NT2/D1 (cell line): ENCODE results near the gene POU6F2.

Source experiments
- DNase-seq: peaks from one replicate; pipeline ENCODE4 v3.0.0-alpha.2; 2011; ENCODE audit warnings: low read depth, low spot score
- H3K27me3 ChIP-seq: 2 replicates; pipeline ENCODE4 v1.6.0; 2011; ENCODE audit warnings: mild to moderate bottlenecking; ENCODE audit not compliant: insufficient read length, insufficient read depth
- H3K36me3 ChIP-seq: 2 replicates; pipeline ENCODE4 v1.6.1; 2011; ENCODE audit warnings: mild to moderate bottlenecking, low read length, mixed read lengths; ENCODE audit not compliant: insufficient read depth, insufficient read length
- H3K4me1 ChIP-seq: 2 replicates; pipeline ENCODE4 v1.5.1; 2011; ENCODE audit not compliant: insufficient read depth, insufficient read length
- H3K4me3 ChIP-seq: 2 replicates; pipeline ENCODE4 v1.5.1; 2011; ENCODE audit warnings: low read depth; ENCODE audit not compliant: insufficient read length
- H3K9ac ChIP-seq: 2 replicates; pipeline ENCODE4 v1.6.0; 2011; ENCODE audit warnings: low read depth; ENCODE audit not compliant: insufficient read length
- H3K9me3 ChIP-seq: 2 replicates; pipeline ENCODE4 v1.5.1; 2011; ENCODE audit warnings: mild to moderate bottlenecking, low read length; ENCODE audit not compliant: insufficient read depth
- SUZ12 ChIP-seq: IDR thresholded peaks from 2 replicates; pipeline ENCODE4 v1.6.1; 2011; ENCODE audit not compliant: insufficient read length, insufficient read depth; ENCODE audit errors: extremely low read depth
- YY1 ChIP-seq: IDR thresholded peaks from 2 replicates; pipeline ENCODE4 v1.6.1; 2011; ENCODE audit not compliant: insufficient read length, insufficient read depth
- ZNF274 ChIP-seq: IDR thresholded peaks from 2 replicates; pipeline ENCODE4 v1.6.1; 2011; ENCODE audit warnings: mild to moderate bottlenecking, low read depth, low read length

The POU6F2 gene

DNA sequence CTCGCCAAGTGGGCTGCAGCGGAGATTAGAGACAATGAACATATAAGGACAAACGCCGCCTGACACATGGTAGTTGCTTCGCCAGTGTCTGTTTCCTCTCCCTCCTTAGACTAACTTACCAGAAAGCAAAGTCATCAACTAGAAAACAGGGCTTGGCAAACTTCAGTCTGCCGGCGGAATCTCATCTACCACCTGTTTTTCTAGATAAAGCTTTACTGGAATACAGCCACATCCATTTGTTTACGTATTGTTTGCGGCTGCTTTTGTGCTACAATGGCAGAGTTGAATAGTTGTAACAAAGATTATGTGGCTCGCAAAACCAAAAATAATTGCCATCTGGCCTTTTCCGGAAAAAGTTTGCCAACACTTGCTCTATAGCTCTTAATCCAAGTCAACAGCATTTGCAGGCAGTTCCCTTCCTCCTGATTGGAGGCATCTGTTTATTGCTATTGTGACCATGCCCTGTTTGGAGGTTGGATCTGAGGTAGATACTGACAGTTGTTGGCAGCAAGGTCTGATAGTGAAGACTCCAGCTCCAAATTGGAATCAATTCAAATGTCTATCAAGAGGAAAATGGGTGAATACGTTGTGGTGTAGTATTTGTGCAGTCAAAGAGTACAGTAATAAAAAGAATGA lies 260.6 kb downstream of the POU6F2 start:
- Histone ChIP-seq H3K36me3 (no peaks in the 10 kb centered on the region), H3K4me3 (no peak overlapping the region), H3K9ac (no peak overlapping the region), H3K27me3 (no peaks in the 10 kb centered on the region), H3K4me1 (no peaks in the 10 kb centered on the region), H3K9me3 (peaks cover 11% of the 10 kb centered on the region; the same call in 1 of the 2 replicates)
- no peak for TF ChIP-seq ZNF274
- TF ChIP-seq YY1: no peak
- DNase-seq: no peak

DNA sequence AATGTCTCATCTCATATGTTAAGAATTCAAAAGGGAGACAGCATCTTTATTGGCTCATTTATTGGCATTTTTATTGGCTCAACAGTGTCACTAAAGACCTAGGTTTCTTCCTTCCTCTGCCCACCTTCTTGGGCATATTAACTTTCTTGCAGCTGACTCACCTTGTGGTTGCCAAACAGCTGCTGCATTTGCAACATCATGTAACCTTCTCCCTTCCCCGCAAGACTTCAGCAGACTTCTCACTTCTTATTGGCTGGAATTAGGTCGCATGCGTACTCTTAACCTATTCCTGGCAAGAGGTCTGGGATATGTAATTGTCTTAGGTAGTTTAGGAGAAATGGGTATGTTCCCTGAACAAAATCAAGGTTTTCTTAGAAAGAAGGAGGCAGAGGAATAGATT lies 263.2 kb downstream of the POU6F2 start:
- Histone ChIP-seq H3K9ac (no peak overlapping the region), H3K4me1 (no peaks in the 10 kb centered on the region), H3K36me3 (no peaks in the 10 kb centered on the region), H3K4me3 (no peak overlapping the region), H3K9me3 (peaks cover 11% of the 10 kb centered on the region; the same call in 1 of the 2 replicates), H3K27me3 (no peaks in the 10 kb centered on the region)
- TF ChIP-seq ZNF274 (no peak), YY1 (no peak), SUZ12 (no peak)
- DNase-seq: no peak

DNA sequence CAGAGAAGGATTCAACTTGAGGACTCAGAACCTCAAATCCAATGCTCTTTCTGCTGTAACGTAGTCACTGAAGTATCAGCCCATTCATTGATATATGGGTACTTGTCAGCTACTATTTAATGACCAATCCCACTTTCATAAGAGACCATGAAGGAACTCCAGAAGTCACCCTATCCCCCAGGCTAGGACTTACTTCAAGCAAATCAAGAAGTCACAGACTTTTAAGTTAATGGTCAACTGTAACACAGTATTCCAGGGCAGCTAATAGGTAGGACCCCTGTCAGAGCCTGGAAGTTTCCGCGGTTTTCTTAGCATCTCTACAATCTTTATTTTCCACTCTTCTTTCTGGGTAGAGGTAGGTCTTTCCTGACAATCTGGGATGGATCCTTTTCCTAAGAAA lies 269.9 kb downstream of the POU6F2 start:
- H3K36me3 ChIP-seq: no peaks in the 10 kb centered on the region
- TF ChIP-seq SUZ12 (no peak), YY1 (no peak), ZNF274 (no peak)
- H3K9ac ChIP-seq: no peak overlapping the region
- no peaks in the 10 kb centered on the region for H3K27me3 ChIP-seq
- peaks cover 5% of the 10 kb centered on the region; the same call in 1 of the 2 replicates for H3K9me3 ChIP-seq
- no peaks in the 10 kb centered on the region for H3K4me1 ChIP-seq
- no peak overlapping the region for H3K4me3 ChIP-seq
- DNase-seq: no peak

DNA sequence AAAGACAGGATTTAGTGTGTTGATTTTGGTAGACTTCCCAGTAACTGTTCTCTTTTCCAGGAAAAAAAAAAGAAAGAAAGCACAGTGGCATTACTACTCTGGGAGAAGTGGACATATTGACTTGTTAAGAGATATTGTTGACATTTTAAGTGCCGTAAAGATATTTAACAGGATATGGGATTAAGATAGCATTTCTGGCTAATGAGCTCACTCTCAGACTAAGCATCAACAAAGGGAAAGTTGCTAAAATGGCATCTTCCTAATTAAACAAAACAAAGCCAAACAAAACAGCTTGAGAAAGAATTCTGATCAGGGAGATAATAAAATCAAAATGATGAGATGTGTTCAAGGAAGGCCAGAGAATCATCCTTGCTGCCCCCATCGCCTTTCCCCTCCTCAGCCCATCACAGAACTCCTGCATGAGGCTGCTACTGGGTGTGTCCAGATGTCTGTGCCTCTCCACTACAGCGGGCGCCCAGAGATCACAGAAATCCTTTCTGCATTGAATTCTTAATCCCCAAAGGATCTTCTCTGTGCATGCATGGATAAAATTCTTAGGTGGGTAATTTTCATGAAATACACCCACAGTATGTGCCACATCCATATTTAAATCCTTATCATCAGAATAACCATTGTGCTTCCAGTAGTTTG lies 270.5 kb downstream of the POU6F2 start:
- Histone ChIP-seq H3K27me3 (no peaks in the 10 kb centered on the region), H3K36me3 (no peaks in the 10 kb centered on the region), H3K4me3 (no peak overlapping the region), H3K4me1 (no peaks in the 10 kb centered on the region), H3K9ac (no peak overlapping the region), H3K9me3 (no peaks in the 10 kb centered on the region)
- no peak for DNase-seq
- TF ChIP-seq YY1 (no peak), ZNF274 (no peak), SUZ12 (no peak)

DNA sequence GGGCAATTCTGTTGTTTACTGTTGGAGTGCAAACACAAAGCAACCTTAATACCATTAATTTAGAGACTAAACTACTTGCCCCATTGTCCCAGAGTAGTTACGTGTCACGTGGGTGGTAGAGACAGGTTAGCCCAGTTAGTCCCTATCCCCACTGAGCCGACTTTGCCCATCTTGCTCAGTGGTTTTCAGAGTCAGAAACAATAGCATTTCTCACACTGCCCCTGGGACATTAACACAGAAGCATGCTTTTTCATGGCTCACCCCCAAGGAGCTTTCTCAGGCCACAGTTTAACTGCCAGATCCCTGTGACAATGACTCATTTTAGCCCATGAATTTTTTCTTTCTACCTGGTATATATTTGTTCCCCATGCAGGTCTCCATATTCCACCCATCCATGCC lies 271.0 kb downstream of the POU6F2 start:
- H3K4me3 ChIP-seq: no peak overlapping the region
- H3K4me1 ChIP-seq: no peaks in the 10 kb centered on the region
- H3K27me3 ChIP-seq: no peaks in the 10 kb centered on the region
- no peak overlapping the region for H3K9ac ChIP-seq
- no peaks in the 10 kb centered on the region for H3K36me3 ChIP-seq
- DNase-seq: no peak
- H3K9me3 ChIP-seq: no peaks in the 10 kb centered on the region
- TF ChIP-seq YY1 (no peak), SUZ12 (no peak), ZNF274 (no peak)

DNA sequence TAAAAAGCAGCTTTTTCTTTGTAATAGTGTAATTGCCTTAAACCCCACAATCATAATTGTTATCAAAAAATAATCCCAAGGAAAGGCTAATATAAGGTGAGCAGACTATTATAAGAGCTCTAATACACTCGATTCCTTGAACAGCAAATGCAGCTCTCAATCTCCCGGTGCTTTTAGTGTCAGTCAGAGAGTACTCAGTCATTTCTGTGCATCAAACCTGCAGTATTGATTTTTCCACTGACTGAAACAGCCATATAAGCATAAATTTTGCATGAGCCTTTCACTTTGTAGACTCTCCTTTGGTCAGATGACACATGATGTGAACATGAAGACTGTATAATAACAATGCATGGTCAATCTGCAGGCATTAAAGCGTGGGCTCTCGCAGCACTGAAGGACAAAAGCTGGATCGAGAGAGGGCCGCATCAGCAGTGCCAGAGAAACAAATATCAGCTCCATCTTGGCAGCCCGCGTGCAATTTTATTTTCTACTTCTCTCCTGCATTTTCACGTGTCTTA lies 272.0 kb downstream of the POU6F2 start:
- H3K9me3 ChIP-seq: no peaks in the 10 kb centered on the region
- H3K27me3 ChIP-seq: no peaks in the 10 kb centered on the region
- no peaks in the 10 kb centered on the region for H3K36me3 ChIP-seq
- H3K4me3 ChIP-seq: no peak overlapping the region
- no peak for DNase-seq
- H3K4me1 ChIP-seq: no peaks in the 10 kb centered on the region
- no peak for TF ChIP-seq SUZ12
- no peak for TF ChIP-seq YY1
- TF ChIP-seq ZNF274: no peak
- no peak overlapping the region for H3K9ac ChIP-seq

DNA sequence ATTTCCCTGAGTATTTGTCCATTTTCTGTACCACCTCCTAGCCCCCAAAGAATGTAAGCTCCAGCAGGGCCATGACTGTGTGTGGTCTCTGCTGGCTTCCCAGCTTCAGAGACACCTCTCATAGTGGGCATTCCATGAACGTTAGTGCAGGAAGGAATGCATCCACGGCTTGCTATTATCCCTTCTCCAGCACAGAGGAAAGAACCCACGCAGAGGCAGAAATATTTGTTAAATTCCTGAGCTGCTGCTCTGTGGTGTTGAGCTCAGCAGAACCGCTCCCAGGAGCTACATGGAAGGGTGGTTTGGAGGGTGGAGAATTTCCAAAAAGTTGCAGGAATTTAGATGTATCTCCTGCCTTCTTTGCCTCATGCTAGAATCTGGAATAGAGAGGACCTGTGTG lies 275.2 kb downstream of the POU6F2 start:
- no peak for TF ChIP-seq YY1
- TF ChIP-seq SUZ12: no peak
- no peak for TF ChIP-seq ZNF274
- H3K9me3 ChIP-seq: no peaks in the 10 kb centered on the region

More for the DNA sequence above, 275.2 kb downstream of the POU6F2 start:
- Histone ChIP-seq H3K9ac (no peak overlapping the region), H3K27me3 (no peaks in the 10 kb centered on the region), H3K4me1 (no peaks in the 10 kb centered on the region), H3K4me3 (no peak overlapping the region), H3K36me3 (no peaks in the 10 kb centered on the region)
- no peak for DNase-seq
